Peyer's patch (tissue), 4 donors: ENCODE data around the gene REV3L.

Experiments
- CTCF ChIP-seq, 6 experiments: fragments of 450-650 bp in 4 of 6; fragments of 200-600 bp in 2 of 6; sonication (generic) in 1 of 6; IDR thresholded peaks; one replicate each; pipeline ENCODE4 v1.5.1; 2017 to 2019; ENCODE audit warnings: antibody characterized with exemption in 6 of 6, mild to moderate bottlenecking in 3 of 6, moderate library complexity in 1 of 6
- POLR2A ChIP-seq, 2 donors: fragments of 450-650 bp; IDR thresholded peaks; one replicate each; pipeline ENCODE4 v1.5.1; 2017; ENCODE audit warnings: antibody characterized with exemption in 2 of 2, mild to moderate bottlenecking in 2 of 2, moderate library complexity in 2 of 2

- no peak for TF ChIP-seq CTCF (IDR thresholded peaks at IDR 0.05)
- no peak for TF ChIP-seq POLR2A (IDR thresholded peaks at IDR 0.05)
These were observed 11.5 kb downstream of the REV3L start for GRCh38 chr6:111471533-111471932.
